IMR-90 (cell line): ENCODE data around the gene PLA2G2D.

ENCODE experiments used
- BHLHE40 ChIP-seq: fragments of 150-350 bp; IDR thresholded peaks from 2 replicates; pipeline ENCODE4 v1.6.1; 2016; ENCODE audit warnings: mild to moderate bottlenecking, low read depth, low read length
- CEBPB ChIP-seq: IDR thresholded peaks from 2 replicates; pipeline ENCODE4 v1.6.1; 2012; ENCODE audit warnings: low read depth, low read length, improper control_type of control experiment
- CHD1 ChIP-seq: IDR thresholded peaks from 2 replicates; pipeline ENCODE4 v1.6.1; 2012; ENCODE audit warnings: low read depth, low read length, improper control_type of control experiment
- CTCF ChIP-seq: conservative IDR thresholded peaks from 2 replicates; pipeline ENCODE4 v1.5.1; 2012; ENCODE audit warnings: mild to moderate bottlenecking, low read depth, low read length, improper control_type of control experiment
- MAFK ChIP-seq: IDR thresholded peaks from 2 replicates; pipeline ENCODE4 v1.6.1; 2012; ENCODE audit warnings: low read depth, low read length, improper control_type of control experiment
- MXI1 ChIP-seq: IDR thresholded peaks from 2 replicates; pipeline ENCODE4 v1.6.1; 2012; ENCODE audit warnings: low read depth, mild to moderate bottlenecking, low read length, moderate library complexity, borderline replicate concordance
- NFE2L2 ChIP-seq: fragments of 150-350 bp; IDR thresholded peaks from 2 replicates; pipeline ENCODE4 v1.6.1; 2016; ENCODE audit warnings: low read depth, mild to moderate bottlenecking, low read length
- POLR2A ChIP-seq: IDR thresholded peaks from 2 replicates; pipeline ENCODE4 v1.6.1; 2012; ENCODE audit warnings: mild to moderate bottlenecking, low read depth, low read length
- RAD21 ChIP-seq: IDR thresholded peaks from 2 replicates; pipeline ENCODE4 v1.6.1; 2012; ENCODE audit warnings: low read length, improper control_type of control experiment
- RCOR1 ChIP-seq: IDR thresholded peaks from 2 replicates; pipeline ENCODE4 v1.6.1; 2012; ENCODE audit warnings: mild to moderate bottlenecking, low read length, improper control_type of control experiment; ENCODE audit not compliant: insufficient replicate concordance
- RFX5 ChIP-seq: IDR thresholded peaks from 2 replicates; pipeline ENCODE4 v1.8.0; 2012; ENCODE audit warnings: low read depth, mild to moderate bottlenecking, low read length, moderate library complexity
- SMC3 ChIP-seq: fragments of 150-350 bp; IDR thresholded peaks from 2 replicates; pipeline ENCODE4 v1.6.1; 2016; ENCODE audit warnings: low read depth, mild to moderate bottlenecking, antibody characterized with exemption, low read length, moderate library complexity
- USF2 ChIP-seq: fragments of 150-350 bp; IDR thresholded peaks from 2 replicates; pipeline ENCODE4 v1.6.1; 2017; ENCODE audit warnings: mild to moderate bottlenecking, antibody characterized with exemption, low read length, low read depth

- no peak for TF ChIP-seq CTCF
- TF ChIP-seq POLR2A, result no peak
- TF ChIP-seq RFX5, result no peak
- TF ChIP-seq RCOR1, result no peak
- no peak for TF ChIP-seq USF2
- TF ChIP-seq CEBPB, result no peak
- TF ChIP-seq RAD21, result no peak
- TF ChIP-seq SMC3, result no peak
- no peak for TF ChIP-seq NFE2L2
- no peak for TF ChIP-seq CHD1
- no peak for TF ChIP-seq MXI1
- TF ChIP-seq MAFK, result no peak
- no peak for TF ChIP-seq BHLHE40
Measured at GRCh38 chr1:20089328-20090077, 29.8 kb downstream of the PLA2G2D start.
